HCEC 1CT (cell line): ENCODE data around the gene CELF4.

Experiments
- DNase-seq: peaks from one replicate; pipeline ENCODE4 v3.0.0-alpha.2; 2017

The CELF4 gene

GRCh38 chr18:37571266-37571665, 5.7 kb upstream of the CELF4 start:
- no peak for DNase-seq

GRCh38 chr18:37570336-37570930, 4.8 kb upstream of the CELF4 start:
- no peak for DNase-seq

GRCh38 chr18:37568671-37569070, 3.1 kb upstream of the CELF4 start:
- DNase-seq = no peak

GRCh38 chr18:37567994-37568359, 2.4 kb upstream of the CELF4 start:
- DNase-seq = no peak

- no peak for DNase-seq
Measured at GRCh38 chr18:37567061-37567993, 1.7 kb upstream of the CELF4 start.

DNA sequence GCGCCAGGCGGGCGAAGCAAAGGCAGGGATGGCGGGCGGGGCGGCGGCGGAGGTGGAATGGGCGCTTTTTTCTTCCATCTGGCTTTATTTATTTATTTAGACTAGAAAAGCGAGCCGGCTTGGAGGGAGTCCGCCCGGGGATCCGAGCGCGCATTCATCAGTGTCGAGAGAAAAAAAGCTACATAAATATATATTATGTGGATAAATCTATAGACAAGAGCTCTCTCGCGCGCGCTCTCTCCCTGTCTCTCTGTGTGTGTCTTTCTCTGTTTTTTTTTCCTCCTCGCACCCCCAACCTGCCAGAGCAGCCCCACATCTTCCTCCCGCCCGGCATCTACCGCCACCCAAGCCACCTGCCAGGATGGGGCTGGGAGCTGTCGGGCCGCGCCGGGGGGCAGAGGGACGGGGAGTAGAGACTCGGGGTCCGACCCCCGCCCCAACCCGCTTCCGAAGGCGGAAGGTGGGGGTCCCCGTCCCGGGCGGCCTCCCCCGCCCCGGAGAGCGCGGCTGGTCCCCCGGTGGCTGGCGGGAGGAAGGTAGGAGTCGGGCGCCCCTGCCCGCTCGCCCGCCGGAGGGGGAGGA, 972 bp upstream of the CELF4 start:
- no peak for DNase-seq

- no peak for DNase-seq
Measured at GRCh38 chr18:37565977-37566478, 430 bp upstream of the CELF4 start.

- no peak for DNase-seq
Measured at GRCh38 chr18:37564711-37565100, 892 bp downstream of the CELF4 start.

DNA sequence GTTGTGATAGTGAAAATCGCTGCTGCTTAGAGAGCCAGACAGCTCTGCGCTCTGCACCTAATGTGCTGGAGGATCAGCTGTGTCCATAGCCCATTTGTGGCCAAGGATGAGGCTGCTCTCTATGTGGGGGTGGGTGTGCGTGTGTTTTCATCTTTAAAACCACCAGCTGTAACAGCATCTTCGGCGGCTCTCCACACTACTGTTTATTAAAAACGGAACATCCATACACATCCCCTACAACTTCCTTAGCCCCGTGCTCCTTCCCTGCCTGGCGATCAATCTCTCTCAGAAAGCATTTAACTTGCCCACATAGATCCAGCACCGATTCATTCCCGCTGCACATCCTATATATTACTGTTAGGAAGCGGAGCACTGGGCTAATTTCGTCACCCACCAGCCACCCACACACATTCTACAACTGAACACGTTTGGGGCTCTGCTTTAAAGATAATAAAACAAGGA, 1.6 kb downstream of the CELF4 start:
- DNase-seq = no peak

- DNase-seq = no peak
Measured at GRCh38 chr18:37561986-37562385, 3.6 kb downstream of the CELF4 start.

- no peak for DNase-seq
Measured at GRCh38 chr18:37560003-37560402, 5.6 kb downstream of the CELF4 start.

DNA sequence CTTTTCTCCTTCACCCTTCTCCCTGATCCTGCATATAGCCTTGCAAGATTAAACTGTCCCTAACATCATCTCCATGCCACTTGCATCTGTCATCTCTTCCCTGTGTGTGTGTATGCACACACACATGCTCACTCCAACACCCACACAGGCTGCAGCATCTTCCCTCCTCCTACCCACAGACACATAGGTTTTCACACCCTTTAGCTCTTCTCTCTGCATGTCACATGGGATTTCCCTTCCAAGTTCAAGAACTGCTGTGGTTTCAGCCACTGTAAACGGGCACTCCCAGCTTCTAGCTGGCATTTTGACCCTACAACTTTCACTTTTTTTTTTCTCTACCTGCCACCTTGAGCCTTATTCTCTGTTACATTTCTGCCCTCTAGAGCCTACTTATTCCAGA, 6.4 kb downstream of the CELF4 start:
- DNase-seq = no peak

- no peak for DNase-seq
Measured at GRCh38 chr18:37554399-37554787, 11.2 kb downstream of the CELF4 start.

GRCh38 chr18:37553633-37554398, 11.8 kb downstream of the CELF4 start:
- no peak for DNase-seq

DNA sequence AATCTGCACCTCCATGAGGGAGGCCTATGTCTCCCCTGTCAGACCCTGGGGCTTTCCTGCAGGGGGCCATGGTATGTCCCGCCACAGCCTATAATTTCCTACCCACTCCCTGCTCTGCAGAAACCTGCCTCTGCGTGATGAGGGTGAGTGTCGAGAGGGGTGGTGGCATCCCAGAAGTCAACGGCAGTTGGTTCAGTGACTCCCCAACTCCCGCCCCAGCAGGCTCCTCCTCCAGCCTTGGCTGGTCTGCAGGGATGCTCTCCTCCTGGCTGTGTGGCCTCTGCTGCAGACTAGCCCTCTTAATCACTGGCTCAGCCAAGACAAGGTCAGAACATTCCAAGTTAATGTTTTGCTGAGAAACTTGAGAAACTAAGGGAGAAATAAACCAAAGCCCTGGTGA, 13.3 kb downstream of the CELF4 start:
- no peak for DNase-seq

GRCh38 chr18:37551846-37552245, 13.8 kb downstream of the CELF4 start:
- no peak for DNase-seq

DNA sequence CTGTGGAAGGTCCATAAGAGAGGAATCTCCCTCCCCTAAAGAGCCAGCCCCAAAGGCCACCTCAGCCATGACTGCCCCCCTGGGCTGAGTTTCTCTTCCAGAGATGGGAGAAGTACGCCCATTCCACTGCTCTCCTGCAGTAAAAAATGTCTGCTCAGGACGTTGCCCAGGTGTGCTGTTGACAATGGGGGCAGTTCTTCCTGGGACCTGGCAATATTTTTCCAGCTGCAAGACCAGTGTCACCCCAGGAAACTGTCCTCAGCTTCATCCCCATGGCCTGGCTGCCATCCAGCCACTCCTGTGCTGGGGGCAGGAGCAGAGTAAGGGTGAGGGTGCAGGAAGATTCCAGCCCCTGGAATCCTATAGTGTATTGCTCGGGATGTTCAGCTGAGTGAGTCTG, 14.3 kb downstream of the CELF4 start:
- no peak for DNase-seq

- no peak for DNase-seq
Measured at GRCh38 chr18:37550118-37550875, 15.3 kb downstream of the CELF4 start.

- no peak for DNase-seq
Measured at GRCh38 chr18:37548679-37549289, 16.8 kb downstream of the CELF4 start.

DNA sequence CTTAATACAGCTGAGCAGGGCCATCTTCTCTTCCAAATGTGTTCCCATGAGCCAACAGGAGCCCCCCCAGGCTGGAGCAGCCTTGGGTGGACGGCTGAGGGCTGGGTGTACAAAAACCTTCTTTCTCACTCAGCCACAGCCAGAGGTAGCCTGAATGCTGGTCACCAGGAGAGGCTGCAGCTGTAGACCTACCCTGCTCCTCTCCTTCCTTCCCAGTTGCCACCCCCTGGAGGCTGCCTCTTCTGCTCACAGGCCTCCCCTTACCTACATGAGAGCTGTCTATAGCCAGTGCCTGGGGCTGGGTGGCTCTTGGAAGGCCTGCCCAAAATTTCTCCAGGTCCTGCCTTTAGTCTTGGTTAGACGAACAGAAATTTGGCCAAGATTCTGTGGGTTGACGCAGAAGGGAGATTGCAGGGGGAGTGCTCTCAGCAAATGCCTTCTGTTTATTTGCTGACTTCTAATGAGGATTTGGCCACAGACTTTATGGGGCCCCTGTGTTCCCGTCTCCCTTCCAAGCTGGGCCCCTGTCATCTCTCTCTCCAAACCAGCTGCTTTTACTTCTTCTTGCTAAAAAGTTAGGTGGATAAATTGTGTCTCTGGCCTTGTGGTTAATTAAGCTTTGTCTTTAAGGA, 18.3 kb downstream of the CELF4 start:
- DNase-seq = no peak

DNA sequence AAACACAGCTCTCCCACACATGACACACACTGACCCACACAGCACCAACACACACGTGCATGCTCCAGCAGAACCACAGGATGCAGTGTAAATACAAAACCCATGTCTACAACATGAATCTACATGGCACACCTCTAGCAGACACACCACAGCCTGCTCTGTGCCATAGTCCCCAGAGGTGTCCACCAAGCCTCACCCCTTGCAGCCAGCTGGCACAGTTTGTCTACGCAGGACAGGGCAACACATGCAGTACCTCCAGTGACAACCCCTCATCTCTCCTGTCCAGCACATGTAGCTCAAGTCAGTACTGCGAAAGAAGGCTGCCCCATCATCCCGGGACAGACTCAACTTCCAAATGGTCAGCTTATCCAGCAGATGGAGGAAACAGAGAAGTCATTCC, 18.9 kb downstream of the CELF4 start:
- no peak for DNase-seq

DNA sequence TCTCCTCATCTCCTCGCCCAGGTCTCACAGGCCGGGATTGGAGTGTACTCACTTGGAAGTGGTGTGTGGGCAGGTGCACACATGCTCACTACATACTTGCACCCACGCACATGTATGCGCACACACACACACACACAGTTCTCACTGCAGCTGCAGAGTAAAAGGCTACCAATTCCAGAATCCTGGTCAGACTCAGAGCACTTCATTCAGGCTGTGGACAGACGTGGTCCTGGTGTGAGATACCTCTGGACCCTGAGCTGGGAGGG, 19.4 kb downstream of the CELF4 start:
- no peak for DNase-seq
